Measurements from ENCODE around the gene S100A13. TPM values are rescaled to one million over a fixed set of nuclear protein-coding genes. Genes with fewer than 3 reads are reported as not detected.

S100A13 gene
- total and polyA plus RNA-seq, 8 donors, result 18.7 to 271 (median 43.1) TPM

DNA sequence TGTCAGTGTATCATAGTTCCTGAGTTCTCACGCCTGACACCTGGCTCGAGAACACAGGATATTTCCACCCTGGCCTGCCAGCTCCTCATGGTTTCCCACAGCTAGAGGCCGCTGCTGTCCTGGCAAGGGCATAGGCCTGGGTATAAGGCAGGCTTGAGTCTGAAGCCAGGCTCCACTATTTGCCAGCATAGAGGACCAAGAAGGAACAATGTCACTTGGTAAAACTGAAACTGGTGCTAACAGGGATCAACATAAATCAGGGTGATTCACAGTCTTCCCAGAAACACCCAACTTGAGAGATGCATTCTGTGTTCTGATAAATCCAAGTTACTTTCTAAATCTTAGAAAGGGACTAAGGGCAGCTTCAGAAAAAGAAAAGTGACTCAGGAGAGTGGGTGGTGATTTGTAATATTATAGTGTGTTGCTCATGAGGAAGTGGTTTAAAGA lies 54.7 kb downstream of the S100A13 start:
- intact Hi-C loops (cut with DNase I; ENCODE audit: low total_unique reads), result loop anchor here (5.0 kb wide), 2 partner anchors 35 to 60 kb away; no protein-coding TSS in a partner anchor
- H3K36me3 ChIP-seq, result no peaks in the 10 kb centered on the region
- H3K27ac ChIP-seq, result peak overlapping the region; percentile 44 to 81 (median 68)
- TF ChIP-seq POLR2AphosphoS5 (IDR thresholded peaks at IDR 0.05), result peak; percentile 31 to 93 (median 48)
- no peak for TF ChIP-seq POLR2A (IDR thresholded peaks at IDR 0.05)
- TF ChIP-seq, protein P1, sequence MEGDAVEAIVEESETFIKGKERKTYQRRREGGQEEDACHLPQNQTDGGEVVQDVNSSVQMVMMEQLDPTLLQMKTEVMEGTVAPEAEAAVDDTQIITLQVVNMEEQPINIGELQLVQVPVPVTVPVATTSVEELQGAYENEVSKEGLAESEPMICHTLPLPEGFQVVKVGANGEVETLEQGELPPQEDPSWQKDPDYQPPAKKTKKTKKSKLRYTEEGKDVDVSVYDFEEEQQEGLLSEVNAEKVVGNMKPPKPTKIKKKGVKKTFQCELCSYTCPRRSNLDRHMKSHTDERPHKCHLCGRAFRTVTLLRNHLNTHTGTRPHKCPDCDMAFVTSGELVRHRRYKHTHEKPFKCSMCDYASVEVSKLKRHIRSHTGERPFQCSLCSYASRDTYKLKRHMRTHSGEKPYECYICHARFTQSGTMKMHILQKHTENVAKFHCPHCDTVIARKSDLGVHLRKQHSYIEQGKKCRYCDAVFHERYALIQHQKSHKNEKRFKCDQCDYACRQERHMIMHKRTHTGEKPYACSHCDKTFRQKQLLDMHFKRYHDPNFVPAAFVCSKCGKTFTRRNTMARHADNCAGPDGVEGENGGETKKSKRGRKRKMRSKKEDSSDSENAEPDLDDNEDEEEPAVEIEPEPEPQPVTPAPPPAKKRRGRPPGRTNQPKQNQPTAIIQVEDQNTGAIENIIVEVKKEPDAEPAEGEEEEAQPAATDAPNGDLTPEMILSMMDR (IDR thresholded peaks at IDR 0.05), result peak in 6 of 7 experiments; percentile 22 to 97 (median 76)
- 6 to 23% (median 11%) methylated on average over 3 of the region's 3 CpGs for WGBS, 5 donors
- H3K4me1 ChIP-seq, result peaks cover 17 to 50% (median 26%) of the 10 kb centered on the region in 4 donors
- DNase-seq, result peak; percentile 91 to 92
- H3K27me3 ChIP-seq, result no peaks in the 10 kb centered on the region
- H3K4me3 ChIP-seq, result no peak overlapping the region
- no peaks in the 10 kb centered on the region for H3K9me3 ChIP-seq

DNA sequence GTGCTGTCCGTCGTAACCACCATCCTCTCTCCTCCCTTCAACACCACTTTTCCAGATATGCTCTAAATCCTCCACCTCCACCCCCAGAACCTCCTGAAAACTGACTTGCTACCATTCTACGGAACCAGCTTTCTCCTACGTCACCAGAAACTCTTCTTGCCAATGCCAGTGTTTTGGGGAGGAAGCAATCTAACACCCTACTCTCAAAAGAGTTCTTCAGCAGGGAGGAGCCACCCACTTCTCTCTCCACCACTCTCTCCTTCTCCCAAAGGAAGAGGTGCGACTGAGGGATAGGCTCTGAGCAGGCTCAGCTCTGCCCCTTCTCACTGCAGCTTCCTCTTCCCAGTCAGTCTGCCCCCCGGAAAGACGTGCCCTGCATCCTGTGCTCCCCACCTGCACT lies 55.6 kb downstream of the S100A13 start:
- TF ChIP-seq POLR2A (IDR thresholded peaks at IDR 0.05) (no peak), EP300 (IDR thresholded peaks at IDR 0.05) (no peak), POLR2AphosphoS5 (IDR thresholded peaks at IDR 0.05) (no peak)
- TF ChIP-seq, protein P1 (IDR thresholded peaks at IDR 0.05), result no peak
- WGBS, 5 donors, result 66 to 81% (median 78%) methylated on average over 7 of the region's 7 CpGs
- Histone ChIP-seq H3K4me3 (no peak overlapping the region), H3K27ac (peak overlapping the region in 3 of 5 donors; percentile 68 to 81 (median 79)), H3K9me3 (no peaks in the 10 kb centered on the region), H3K27me3 (no peaks in the 10 kb centered on the region), H3K36me3 (no peaks in the 10 kb centered on the region), H3K4me1 (peaks cover 26 to 51% (median 35%) of the 10 kb centered on the region in 4 donors)
- no peak for DNase-seq
- intact Hi-C loops (cut with DNase I; ENCODE audit: low total_unique reads), result loop anchor here (5.0 kb wide), 2 partner anchors 36 to 59 kb away; no protein-coding TSS in a partner anchor

DNA sequence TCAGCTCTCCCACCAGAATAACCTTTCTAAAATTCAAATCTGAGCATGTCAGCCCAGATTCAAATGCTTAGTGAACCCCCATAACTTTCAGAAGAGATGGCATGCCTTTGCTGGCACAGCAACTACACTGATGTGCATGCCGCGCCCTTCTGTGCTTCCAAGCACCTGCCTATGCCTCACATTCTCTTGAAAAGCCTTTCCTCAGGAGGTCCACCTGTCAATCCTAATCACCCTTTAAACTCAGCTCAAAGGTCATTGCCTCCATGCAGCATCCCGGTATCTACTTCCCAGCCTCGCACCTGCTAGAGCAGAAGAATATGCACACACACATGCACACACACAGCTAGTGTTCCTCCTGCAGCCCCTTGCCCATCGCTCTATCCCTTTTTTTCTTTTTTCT lies 56.4 kb downstream of the S100A13 start:
- no peaks in the 10 kb centered on the region for H3K9me3 ChIP-seq
- intact Hi-C loops (cut with DNase I; ENCODE audit: low total_unique reads), result loop anchor here (5.0 kb wide), 2 partner anchors 36 to 59 kb away; no protein-coding TSS in a partner anchor
- no peaks in the 10 kb centered on the region for H3K36me3 ChIP-seq

DNA sequence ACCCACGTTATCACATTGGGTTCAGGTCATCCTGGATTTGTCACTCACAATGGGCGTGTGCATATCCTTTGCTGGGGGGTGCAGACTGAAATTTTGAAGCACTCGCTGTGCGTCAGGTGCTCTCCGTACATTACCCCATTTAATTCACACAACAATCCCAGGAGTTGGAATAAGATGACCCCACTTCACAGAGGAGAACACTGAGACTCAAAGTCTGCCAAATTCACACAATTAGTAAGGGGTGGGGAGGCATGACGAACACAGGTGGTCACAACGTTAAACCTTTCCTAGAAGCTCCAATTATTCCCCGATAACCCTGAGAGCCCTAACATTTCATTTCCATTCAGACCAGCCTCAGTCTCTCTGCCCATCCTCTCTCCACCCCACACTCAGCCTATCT lies 57.8 kb downstream of the S100A13 start:
- H3K27me3 ChIP-seq, result no peaks in the 10 kb centered on the region
- intact Hi-C loops (cut with DNase I; ENCODE audit: low total_unique reads), result loop anchor here (5.0 kb wide), 1 partner anchor 37 kb away; no protein-coding TSS in a partner anchor
- TF ChIP-seq POLR2A (IDR thresholded peaks at IDR 0.05) (no peak), POLR2AphosphoS5 (IDR thresholded peaks at IDR 0.05) (no peak), EP300 (IDR thresholded peaks at IDR 0.05) (no peak)
- TF ChIP-seq, protein P1 (IDR thresholded peaks at IDR 0.05), result no peak
- no peak overlapping the region for H3K27ac ChIP-seq
- H3K4me1 ChIP-seq, result peaks cover 41 to 67% (median 50%) of the 10 kb centered on the region in 4 donors
- H3K9me3 ChIP-seq, result no peaks in the 10 kb centered on the region
- H3K36me3 ChIP-seq, result no peaks in the 10 kb centered on the region
- no peak overlapping the region for H3K4me3 ChIP-seq
- 84 to 89% (median 87%) methylated on average over 8 of the region's 8 CpGs for WGBS, 5 donors
- DNase-seq, result no peak

More for the DNA sequence above, 56.4 kb downstream of the S100A13 start:
- Histone ChIP-seq H3K4me1 (peaks cover 34 to 60% (median 43%) of the 10 kb centered on the region in 4 donors), H3K4me3 (no peak overlapping the region), H3K27ac (no peak overlapping the region), H3K27me3 (no peaks in the 10 kb centered on the region)
- no peak for TF ChIP-seq EP300 (IDR thresholded peaks at IDR 0.05)
- TF ChIP-seq, protein P1 (IDR thresholded peaks at IDR 0.05), result no peak
- TF ChIP-seq POLR2AphosphoS5 (IDR thresholded peaks at IDR 0.05), result no peak
- TF ChIP-seq POLR2A (IDR thresholded peaks at IDR 0.05), result no peak
- DNase-seq, result no peak
- WGBS, 5 donors, result 75 to 85% (median 80%) methylated on average over 5 of the region's 5 CpGs

Other genes starting within 250 kb of the S100A13 start
- gene S100A8, start 236.4 kb downstream of the S100A13 start, total RNA-seq, result 10 to 100 TPM in 4 of 5 donors, not detected in 1; 16.8 to 86.4 (median 38.1) TPM
- gene S100A8, start 236.4 kb downstream of the S100A13 start, polyA plus RNA-seq, result over 10,000 TPM in 1 of 3 donors, 100 to 1,000 TPM in 2; 144 to 21,822 (median 281) TPM
- gene S100A7A, start 211.0 kb downstream of the S100A13 start, total RNA-seq, result not detected
- under 1 TPM in 1 of 3 donors, not detected in 2; 0.20 TPM for gene S100A7A, start 211.0 kb downstream of the S100A13 start, polyA plus RNA-seq
- not detected for gene S100A7, start 166.9 kb downstream of the S100A13 start, total RNA-seq
- 100 to 1,000 TPM in 1 of 3 donors, not detected in 2; 107 TPM for gene S100A7, start 166.9 kb downstream of the S100A13 start, polyA plus RNA-seq
- 100 to 1,000 TPM; 154 to 680 (median 330) TPM for gene S100A6, start 91.5 kb downstream of the S100A13 start, total RNA-seq
- 1,000 to 10,000 TPM; 1,447 to 2,520 (median 1,620) TPM for gene S100A6, start 91.5 kb downstream of the S100A13 start, polyA plus RNA-seq
- gene S100A5, start 86.6 kb downstream of the S100A13 start, total RNA-seq, result not detected
- gene S100A5, start 86.6 kb downstream of the S100A13 start, polyA plus RNA-seq, result not detected
- gene S100A4, start 81.7 kb downstream of the S100A13 start, total RNA-seq, result 10 to 100 TPM in 4 of 5 donors, 1 to 10 TPM in 1; 9.9 to 53.3 (median 19.4) TPM
- gene S100A4, start 81.7 kb downstream of the S100A13 start, polyA plus RNA-seq, result 100 to 1,000 TPM; 145 to 541 (median 274) TPM
- not detected for gene S100A3, start 78.2 kb downstream of the S100A13 start, total RNA-seq
- gene S100A3, start 78.2 kb downstream of the S100A13 start, polyA plus RNA-seq, result 10 to 100 TPM in 1 of 3 donors, 1 to 10 TPM in 2; 2.6 to 15.0 (median 5.4) TPM
- gene S100A2, start 61.7 kb downstream of the S100A13 start, total RNA-seq, result 10 to 100 TPM in 1 of 5 donors, 1 to 10 TPM in 1, not detected in 3; 2.2 to 12.7 TPM
- 1,000 to 10,000 TPM in 1 of 3 donors, 1 to 10 TPM in 2; 4.9 to 1,809 (median 8.3) TPM for gene S100A2, start 61.7 kb downstream of the S100A13 start, polyA plus RNA-seq
- gene S100A16, start 14.4 kb downstream of the S100A13 start, total RNA-seq, result 100 to 1,000 TPM in 1 of 5 donors, 10 to 100 TPM in 2, 1 to 10 TPM in 2; 8.9 to 192 (median 47.9) TPM
- gene S100A16, start 14.4 kb downstream of the S100A13 start, polyA plus RNA-seq, result 100 to 1,000 TPM; 145 to 361 (median 188) TPM
- gene S100A14, start 11.2 kb downstream of the S100A13 start, total RNA-seq, result 100 to 1,000 TPM in 1 of 5 donors, 10 to 100 TPM in 3, 1 to 10 TPM in 1; 8.8 to 488 (median 29.0) TPM
- gene S100A14, start 11.2 kb downstream of the S100A13 start, polyA plus RNA-seq, result 100 to 1,000 TPM in 2 of 3 donors, 10 to 100 TPM in 1; 70.2 to 751 (median 244) TPM
- not detected for gene S100A1, start 929 bp upstream of the S100A13 start, total RNA-seq
- 10 to 100 TPM in 2 of 3 donors, 1 to 10 TPM in 1; 5.7 to 64.8 (median 45.5) TPM for gene S100A1, start 929 bp upstream of the S100A13 start, polyA plus RNA-seq
- 100 to 1,000 TPM in 1 of 5 donors, 10 to 100 TPM in 4; 21.7 to 111 (median 74.3) TPM for gene CHTOP, start 6.6 kb upstream of the S100A13 start, total RNA-seq
- gene CHTOP, start 6.6 kb upstream of the S100A13 start, polyA plus RNA-seq, result 10 to 100 TPM; 41.3 to 53.2 (median 46.0) TPM
- 10 to 100 TPM; 14.9 to 82.9 (median 15.6) TPM for gene SNAPIN, start 31.2 kb upstream of the S100A13 start, total RNA-seq
- gene SNAPIN, start 31.2 kb upstream of the S100A13 start, polyA plus RNA-seq, result 10 to 100 TPM; 29.4 to 35.5 (median 29.5) TPM
- gene ILF2, start 43.5 kb upstream of the S100A13 start, total RNA-seq, result 100 to 1,000 TPM in 1 of 5 donors, 10 to 100 TPM in 4; 17.1 to 138 (median 41.5) TPM
- gene ILF2, start 43.5 kb upstream of the S100A13 start, polyA plus RNA-seq, result 100 to 1,000 TPM in 1 of 3 donors, 10 to 100 TPM in 2; 49.1 to 103 (median 98.9) TPM
- gene NPR1, start 51.2 kb upstream of the S100A13 start, total RNA-seq, result 10 to 100 TPM in 2 of 5 donors, 1 to 10 TPM in 3; 5.4 to 39.7 (median 6.6) TPM
- gene NPR1, start 51.2 kb upstream of the S100A13 start, polyA plus RNA-seq, result 1 to 10 TPM; 1.4 to 5.7 (median 2.4) TPM
- 10 to 100 TPM; 28.1 to 48.2 (median 39.4) TPM for gene INTS3, start 100.5 kb upstream of the S100A13 start, total RNA-seq
- 10 to 100 TPM; 11.0 to 39.2 (median 19.1) TPM for gene INTS3, start 100.5 kb upstream of the S100A13 start, polyA plus RNA-seq
- gene SLC27A3, start 147.9 kb upstream of the S100A13 start, total RNA-seq, result 10 to 100 TPM; 14.9 to 89.9 (median 62.2) TPM
- gene SLC27A3, start 147.9 kb upstream of the S100A13 start, polyA plus RNA-seq, result 10 to 100 TPM; 17.4 to 86.8 (median 44.1) TPM